ENCODE measurements around the gene NTSR1. TPM values are rescaled to one million over a fixed set of nuclear protein-coding genes. Genes with fewer than 3 reads are reported as not detected.

Gene NTSR1
- total and polyA plus RNA-seq, 8 donors, result 0.06 to 15.9 (median 0.28) TPM; not detected in 5

GRCh38 chr20:62770111-62770910 is 61.7 kb downstream of the NTSR1 start:
- TF ChIP-seq POLR2A (IDR thresholded peaks at IDR 0.05), result no peak
- no peaks in the 10 kb centered on the region for H3K9me3 ChIP-seq
- no peak for DNase-seq

GRCh38 chr20:62770916-62771315 is 62.3 kb downstream of the NTSR1 start:
- Histone ChIP-seq H3K27me3 (peaks cover 0 to 36% (median 7%) of the 10 kb centered on the region in 3 donors), H3K27ac (no peak overlapping the region), H3K4me3 (no peak overlapping the region), H3K4me1 (peaks cover 8 to 37% (median 27%) of the 10 kb centered on the region in 4 donors), H3K36me3 (no peaks in the 10 kb centered on the region), H3K9me3 (no peaks in the 10 kb centered on the region)
- 77 to 85% (median 83%) methylated on average over 7 to 14 of the region's 14 CpGs for WGBS, 5 donors
- intact Hi-C loops (cut with DNase I; ENCODE audit: low total_unique reads), result no loop called here
- TF ChIP-seq POLR2AphosphoS5 (IDR thresholded peaks at IDR 0.05), result no peak
- TF ChIP-seq CTCF (IDR thresholded peaks at IDR 0.05), result no peak
- TF ChIP-seq EP300 (IDR thresholded peaks at IDR 0.05), result no peak
- no peak for TF ChIP-seq POLR2A (IDR thresholded peaks at IDR 0.05)
- no peak for DNase-seq

More at GRCh38 chr20:62770111-62770910, 61.7 kb downstream of the NTSR1 start:
- intact Hi-C loops (cut with DNase I; ENCODE audit: low total_unique reads), result no loop called here
- peaks cover 8 to 36% (median 25%) of the 10 kb centered on the region in 4 donors for H3K4me1 ChIP-seq
- no peak overlapping the region for H3K27ac ChIP-seq
- 88 to 93% (median 92%) methylated on average over 20 of the region's 20 CpGs for WGBS, 5 donors
- peaks cover 0 to 36% (median 12%) of the 10 kb centered on the region in 3 donors for H3K27me3 ChIP-seq
- H3K36me3 ChIP-seq, result no peaks in the 10 kb centered on the region
- no peak overlapping the region for H3K4me3 ChIP-seq

GRCh38 chr20:62771396-62772102 is 62.9 kb downstream of the NTSR1 start:
- Histone ChIP-seq H3K9me3 (no peaks in the 10 kb centered on the region), H3K36me3 (no peaks in the 10 kb centered on the region), H3K27ac (no peak overlapping the region), H3K4me3 (no peak overlapping the region), H3K4me1 (peaks cover 12 to 44% (median 29%) of the 10 kb centered on the region in 4 donors), H3K27me3 (peaks cover 0 to 31% (median 3%) of the 10 kb centered on the region in 3 donors)
- intact Hi-C loops (cut with DNase I; ENCODE audit: low total_unique reads), result no loop called here
- 81 to 88% (median 84%) methylated on average over 21 to 25 of the region's 25 CpGs for whole genome bisulfite sequencing, 5 donors
- no peak for TF ChIP-seq EP300 (IDR thresholded peaks at IDR 0.05)
- TF ChIP-seq CTCF (IDR thresholded peaks at IDR 0.05), result no peak
- no peak for TF ChIP-seq POLR2AphosphoS5 (IDR thresholded peaks at IDR 0.05)
- no peak for TF ChIP-seq POLR2A (IDR thresholded peaks at IDR 0.05)
- no peak for DNase-seq

- intact Hi-C loops (cut with DNase I; ENCODE audit: low total_unique reads), result no loop called here
- Histone ChIP-seq H3K4me3 (no peak overlapping the region), H3K9me3 (no peaks in the 10 kb centered on the region), H3K36me3 (no peaks in the 10 kb centered on the region), H3K27me3 (peaks cover 0 to 24% (median 0%) of the 10 kb centered on the region in 3 donors), H3K4me1 (peaks cover 14 to 46% (median 28%) of the 10 kb centered on the region in 4 donors), H3K27ac (no peak overlapping the region)
- WGBS, 5 donors, result 90 to 95% (median 94%) methylated on average over 18 to 23 of the region's 23 CpGs
- no peak for DNase-seq
- TF ChIP-seq POLR2AphosphoS5 (IDR thresholded peaks at IDR 0.05) (no peak), POLR2A (IDR thresholded peaks at IDR 0.05) (no peak), EP300 (IDR thresholded peaks at IDR 0.05) (no peak), CTCF (IDR thresholded peaks at IDR 0.05) (no peak)
These were observed 63.5 kb downstream of the NTSR1 start for GRCh38 chr20:62772103-62772611.
